Vagina (tissue), 2 donors: ENCODE results near the gene KRTAP12-4. TPM values are rescaled to one million over a fixed set of nuclear protein-coding genes. Genes with fewer than 3 reads are reported as not detected.

Source experiments
- DNase-seq, 2 donors: peaks; one replicate each; pipeline ENCODE4 v3.0.0-alpha.2; 2017; ENCODE audit errors: extremely low spot score in 2 of 2
- H3K27ac ChIP-seq: fragments of 200-600 bp; sonication (generic); one replicate; pipeline ENCODE4 v1.5.1; 2019
- H3K27me3 ChIP-seq: fragments of 200-600 bp; sonication (generic); one replicate; pipeline ENCODE4 v1.5.1; 2019
- H3K36me3 ChIP-seq, 2 donors: fragments of 200-600 bp; sonication (generic); one replicate each; pipeline ENCODE4 v1.5.1; 2017 to 2019
- H3K4me1 ChIP-seq: fragments of 200-600 bp; sonication (generic); one replicate; pipeline ENCODE4 v1.5.1; 2019
- H3K4me3 ChIP-seq, 2 donors: fragments of 200-600 bp; sonication (generic); 1 replicate in 1 of 2; 2 replicates in 1 of 2; pipeline ENCODE4 v1.5.1; 2016 to 2019
- H3K9me3 ChIP-seq: fragments of 200-600 bp; sonication (generic); one replicate; pipeline ENCODE4 v1.5.1; 2019
- CTCF ChIP-seq, 3 experiments: fragments of 450-650 bp in 2 of 3; fragments of 200-600 bp in 1 of 3; sonication (generic) in 1 of 3; IDR thresholded peaks; one replicate each; pipeline ENCODE4 v1.5.1; 2017 to 2019; ENCODE audit warnings: antibody characterized with exemption in 3 of 3, mild to moderate bottlenecking in 2 of 3, moderate library complexity in 2 of 3
- POLR2A ChIP-seq, 2 donors: fragments of 450-650 bp; IDR thresholded peaks; one replicate each; pipeline ENCODE4 v1.6.1; 2017; ENCODE audit warnings: antibody characterized with exemption in 2 of 2, mild to moderate bottlenecking in 2 of 2, moderate library complexity in 2 of 2
- POLR2AphosphoS5 ChIP-seq, 2 donors: sonication (generic); formaldehyde crosslinking; IDR thresholded peaks; one replicate each; pipeline ENCODE4 v1.9.0; 2017; ENCODE audit warnings: antibody characterized with exemption in 2 of 2, mild to moderate bottlenecking in 2 of 2, low read depth in 1 of 2; ENCODE audit not compliant: insufficient read depth in 1 of 2
- intact Hi-C: fragments of 100-400 bp; cut with DNase I; formaldehyde crosslinking; loops from one replicate; pipeline ENCODE4 v1.15.1; 2023
- total RNA-seq: library from RNA; depleted of rRNA; stranded (reverse); fragments of >200 nt; gene quantifications from one replicate; pipeline ENCODE4 v1.2.3, GENCODE V29; 2016

KRTAP12-4 gene
- total RNA-seq, 1 donor from 2014 or later: not detected

GRCh38 chr21:44653656-44654575, 543 bp downstream of the KRTAP12-4 start:
- H3K9me3 ChIP-seq: no peaks in the 10 kb centered on the region
- intact Hi-C loops: no loop called here
- H3K27ac ChIP-seq: no peak overlapping the region
- TF ChIP-seq POLR2AphosphoS5 (IDR thresholded peaks at IDR 0.05; ENCODE audit: insufficient read depth in 1 of 2, low read depth in 1 of 2): peak in 1 of 2 donors; percentile 45
- TF ChIP-seq POLR2A (IDR thresholded peaks at IDR 0.05): no peak
- no peak for TF ChIP-seq CTCF (IDR thresholded peaks at IDR 0.05)
- no peak overlapping the region for H3K4me3 ChIP-seq
- no peaks in the 10 kb centered on the region for H3K27me3 ChIP-seq
- H3K4me1 ChIP-seq: no peaks in the 10 kb centered on the region
- DNase-seq: no peak
- H3K36me3 ChIP-seq: no peaks in the 10 kb centered on the region

- TF ChIP-seq POLR2AphosphoS5 (IDR thresholded peaks at IDR 0.05; ENCODE audit: insufficient read depth in 1 of 2, low read depth in 1 of 2) (no peak), CTCF (IDR thresholded peaks at IDR 0.05) (no peak), POLR2A (IDR thresholded peaks at IDR 0.05) (no peak)
- Histone ChIP-seq H3K36me3 (no peaks in the 10 kb centered on the region), H3K4me3 (no peak overlapping the region), H3K27ac (no peak overlapping the region), H3K4me1 (no peaks in the 10 kb centered on the region), H3K9me3 (no peaks in the 10 kb centered on the region), H3K27me3 (no peaks in the 10 kb centered on the region)
- intact Hi-C loops: no loop called here
- DNase-seq: no peak
Measured at GRCh38 chr21:44653123-44653522, 1.3 kb downstream of the KRTAP12-4 start.

GRCh38 chr21:44650973-44651675, 3.3 kb downstream of the KRTAP12-4 start:
- no peak overlapping the region for H3K27ac ChIP-seq
- no peaks in the 10 kb centered on the region for H3K4me1 ChIP-seq
- intact Hi-C loops: no loop called here
- no peak for DNase-seq
- H3K4me3 ChIP-seq: no peak overlapping the region
- H3K9me3 ChIP-seq: no peaks in the 10 kb centered on the region
- H3K27me3 ChIP-seq: no peaks in the 10 kb centered on the region
- no peaks in the 10 kb centered on the region for H3K36me3 ChIP-seq
- TF ChIP-seq POLR2A (IDR thresholded peaks at IDR 0.05) (no peak), CTCF (IDR thresholded peaks at IDR 0.05) (no peak), POLR2AphosphoS5 (IDR thresholded peaks at IDR 0.05; ENCODE audit: insufficient read depth in 1 of 2, low read depth in 1 of 2) (no peak)

- TF ChIP-seq POLR2AphosphoS5 (IDR thresholded peaks at IDR 0.05; ENCODE audit: insufficient read depth in 1 of 2, low read depth in 1 of 2): no peak
- no peak for TF ChIP-seq CTCF (IDR thresholded peaks at IDR 0.05)
- Histone ChIP-seq H3K9me3 (no peaks in the 10 kb centered on the region), H3K27me3 (no peaks in the 10 kb centered on the region)
Measured at GRCh38 chr21:44650265-44650972, 4.0 kb downstream of the KRTAP12-4 start.

More at GRCh38 chr21:44650265-44650972, 4.0 kb downstream of the KRTAP12-4 start:
- Histone ChIP-seq H3K4me3 (no peak overlapping the region), H3K36me3 (no peaks in the 10 kb centered on the region), H3K4me1 (no peaks in the 10 kb centered on the region), H3K27ac (no peak overlapping the region)
- no peak for DNase-seq
- intact Hi-C loops: no loop called here
